DMS153 treated with DMSO at 0.1 percent for 48 hours (cell line): ENCODE results near the gene SSX4.
"Not testable (repeated sequence)": the region's sequence is repeated elsewhere in the genome, so short reads cannot be mapped to it uniquely, and the experiment has no call there.

ENCODE experiments used
- DNase-seq: peaks from one replicate; lab custom pipeline; 2025; ENCODE audit not compliant: unreplicated experiment; lab: John Stamatoyannopoulos, UW

SSX4 gene

GRCh38 chrX:48383239-48383638, at the start of gene SSX4:
SSX4 (plus strand) TSS chrX:48383539; CDS start chrX:48384054, 515 bp downstream.
- DNase-seq = not testable (repeated sequence)

- DNase-seq = not testable (repeated sequence)
These were observed 37.3 kb upstream of the SSX4 start for GRCh38 chrX:48346059-48346458.

GRCh38 chrX:48356315-48357094, 26.8 kb upstream of the SSX4 start, which contains the start of gene SSX3:
SSX3 (minus strand) TSS chrX:48356703; CDS start chrX:48355249, 1,454 bp downstream.
- DNase-seq = not testable (repeated sequence)

- no peak for DNase-seq
These were observed 25.7 kb upstream of the SSX4 start for GRCh38 chrX:48357681-48358080.

GRCh38 chrX:48359281-48359680, 24.1 kb upstream of the SSX4 start:
- not testable (repeated sequence) for DNase-seq

GRCh38 chrX:48367717-48368408, 15.5 kb upstream of the SSX4 start:
- not testable (repeated sequence) for DNase-seq

GRCh38 chrX:48370408-48370807, 12.9 kb upstream of the SSX4 start:
- not testable (repeated sequence) for DNase-seq

- not testable (repeated sequence) for DNase-seq
These were observed 13.6 kb downstream of the SSX4 start for GRCh38 chrX:48396931-48397330.

GRCh38 chrX:48397825-48398224, 14.5 kb downstream of the SSX4 start:
- DNase-seq = not testable (repeated sequence)

GRCh38 chrX:48411860-48412259, 28.5 kb downstream of the SSX4 start, which contains the start of gene SSX4B:
SSX4B (minus strand) TSS chrX:48411960; CDS start chrX:48411372, 588 bp downstream.
- DNase-seq = not testable (repeated sequence)

- DNase-seq = not testable (repeated sequence)
These were observed 43.8 kb downstream of the SSX4 start for GRCh38 chrX:48427027-48427716.

GRCh38 chrX:48429606-48430005, 46.3 kb downstream of the SSX4 start:
- DNase-seq = not testable (repeated sequence)

- DNase-seq = not testable (repeated sequence)
These were observed 46.8 kb downstream of the SSX4 start for GRCh38 chrX:48430166-48430565.

GRCh38 chrX:48433713-48434112, 50.4 kb downstream of the SSX4 start:
- not testable (repeated sequence) for DNase-seq
